ENCODE measurements around the gene SLC2A13.
"Not testable (repeated sequence)": the region's sequence is repeated elsewhere in the genome, so short reads cannot be mapped to it uniquely, and the experiment has no call there.

Gene SLC2A13

GRCh38 chr12:40055228-40055579, 50.7 kb downstream of the SLC2A13 start:
- H3K4me3 ChIP-seq (ENCODE audit: low read length) = no peak overlapping the region
- no peaks in the 10 kb centered on the region for H3K36me3 ChIP-seq (ENCODE audit: control insufficient read depth, insufficient read depth, low read length)
- H3K27ac ChIP-seq (ENCODE audit: low read depth, low read length) = peak overlapping the region; percentile 74

GRCh38 chr12:40054555-40055227, 51.2 kb downstream of the SLC2A13 start:
- peaks cover 6% of the 10 kb centered on the region for H3K4me1 ChIP-seq (ENCODE audit: control insufficient read depth, insufficient read depth, low read length)
- no peak overlapping the region for H3K9ac ChIP-seq (ENCODE audit: low read length)
- H3K4me3 ChIP-seq (ENCODE audit: low read length) = no peak overlapping the region
- H3K27ac ChIP-seq (ENCODE audit: low read depth, low read length) = peak overlapping the region; percentile 74
- no peaks in the 10 kb centered on the region for H3K36me3 ChIP-seq (ENCODE audit: control insufficient read depth, insufficient read depth, low read length)
- no peaks in the 10 kb centered on the region for H3K27me3 ChIP-seq (ENCODE audit: control insufficient read depth, insufficient read depth, low read length)

More at GRCh38 chr12:40055228-40055579, 50.7 kb downstream of the SLC2A13 start:
- no peak overlapping the region for H3K9ac ChIP-seq (ENCODE audit: low read length)
- peaks cover 6% of the 10 kb centered on the region for H3K4me1 ChIP-seq (ENCODE audit: control insufficient read depth, insufficient read depth, low read length)
- no peaks in the 10 kb centered on the region for H3K27me3 ChIP-seq (ENCODE audit: control insufficient read depth, insufficient read depth, low read length)

GRCh38 chr12:40049268-40049667, 56.6 kb downstream of the SLC2A13 start:
- no peaks in the 10 kb centered on the region for H3K36me3 ChIP-seq (ENCODE audit: control insufficient read depth, insufficient read depth, low read length)
- no peaks in the 10 kb centered on the region for H3K27me3 ChIP-seq (ENCODE audit: control insufficient read depth, insufficient read depth, low read length)
- H3K9ac ChIP-seq (ENCODE audit: low read length) = no peak overlapping the region
- no peak overlapping the region for H3K27ac ChIP-seq (ENCODE audit: low read depth, low read length)
- no peaks in the 10 kb centered on the region for H3K4me1 ChIP-seq (ENCODE audit: control insufficient read depth, insufficient read depth, low read length)
- no peak overlapping the region for H3K4me3 ChIP-seq (ENCODE audit: low read length)

- H3K36me3 ChIP-seq (ENCODE audit: control insufficient read depth, insufficient read depth, low read length); H3K4me1 ChIP-seq (ENCODE audit: control insufficient read depth, insufficient read depth, low read length); H3K27me3 ChIP-seq (ENCODE audit: control insufficient read depth, insufficient read depth, low read length); H3K9ac ChIP-seq (ENCODE audit: low read length); H3K27ac ChIP-seq (ENCODE audit: low read depth, low read length); H3K4me3 ChIP-seq (ENCODE audit: low read length): not testable (repeated sequence)
These were observed 58.9 kb downstream of the SLC2A13 start for GRCh38 chr12:40047002-40047401.

- no peaks in the 10 kb centered on the region for H3K4me1 ChIP-seq (ENCODE audit: control insufficient read depth, insufficient read depth, low read length)
- no peak overlapping the region for H3K9ac ChIP-seq (ENCODE audit: low read length)
- H3K27me3 ChIP-seq (ENCODE audit: control insufficient read depth, insufficient read depth, low read length) = no peaks in the 10 kb centered on the region
- H3K36me3 ChIP-seq (ENCODE audit: control insufficient read depth, insufficient read depth, low read length) = no peaks in the 10 kb centered on the region
- H3K27ac ChIP-seq (ENCODE audit: low read depth, low read length) = no peak overlapping the region
- H3K4me3 ChIP-seq (ENCODE audit: low read length) = no peak overlapping the region
These were observed 60.2 kb downstream of the SLC2A13 start for GRCh38 chr12:40045656-40046055.

- H3K27ac ChIP-seq (ENCODE audit: low read depth, low read length) = no peak overlapping the region
- H3K4me1 ChIP-seq (ENCODE audit: control insufficient read depth, insufficient read depth, low read length) = no peaks in the 10 kb centered on the region
These were observed 61.5 kb downstream of the SLC2A13 start for GRCh38 chr12:40044396-40044795.

GRCh38 chr12:40039598-40039997, 66.3 kb downstream of the SLC2A13 start:
- Histone ChIP-seq H3K4me1 (ENCODE audit: control insufficient read depth, insufficient read depth, low read length) (no peaks in the 10 kb centered on the region), H3K27me3 (ENCODE audit: control insufficient read depth, insufficient read depth, low read length) (no peaks in the 10 kb centered on the region), H3K4me3 (ENCODE audit: low read length) (no peak overlapping the region), H3K36me3 (ENCODE audit: control insufficient read depth, insufficient read depth, low read length) (no peaks in the 10 kb centered on the region), H3K27ac (ENCODE audit: low read depth, low read length) (no peak overlapping the region), H3K9ac (ENCODE audit: low read length) (no peak overlapping the region)

More at GRCh38 chr12:40044396-40044795, 61.5 kb downstream of the SLC2A13 start:
- H3K36me3 ChIP-seq (ENCODE audit: control insufficient read depth, insufficient read depth, low read length) = no peaks in the 10 kb centered on the region
- H3K27me3 ChIP-seq (ENCODE audit: control insufficient read depth, insufficient read depth, low read length) = no peaks in the 10 kb centered on the region
- no peak overlapping the region for H3K4me3 ChIP-seq (ENCODE audit: low read length)
- no peak overlapping the region for H3K9ac ChIP-seq (ENCODE audit: low read length)

GRCh38 chr12:40038619-40039018, 67.3 kb downstream of the SLC2A13 start:
- Histone ChIP-seq H3K9ac (ENCODE audit: low read length) (no peak overlapping the region), H3K36me3 (ENCODE audit: control insufficient read depth, insufficient read depth, low read length) (no peaks in the 10 kb centered on the region)

GRCh38 chr12:40034712-40035111, 71.2 kb downstream of the SLC2A13 start:
- no peak overlapping the region for H3K4me3 ChIP-seq (ENCODE audit: low read length)
- H3K27me3 ChIP-seq (ENCODE audit: control insufficient read depth, insufficient read depth, low read length) = no peaks in the 10 kb centered on the region
- no peak overlapping the region for H3K27ac ChIP-seq (ENCODE audit: low read depth, low read length)
- H3K36me3 ChIP-seq (ENCODE audit: control insufficient read depth, insufficient read depth, low read length) = no peaks in the 10 kb centered on the region
- H3K4me1 ChIP-seq (ENCODE audit: control insufficient read depth, insufficient read depth, low read length) = no peaks in the 10 kb centered on the region
- no peak overlapping the region for H3K9ac ChIP-seq (ENCODE audit: low read length)

More at GRCh38 chr12:40038619-40039018, 67.3 kb downstream of the SLC2A13 start:
- no peak overlapping the region for H3K4me3 ChIP-seq (ENCODE audit: low read length)
- no peak overlapping the region for H3K27ac ChIP-seq (ENCODE audit: low read depth, low read length)
- H3K27me3 ChIP-seq (ENCODE audit: control insufficient read depth, insufficient read depth, low read length) = no peaks in the 10 kb centered on the region
- no peaks in the 10 kb centered on the region for H3K4me1 ChIP-seq (ENCODE audit: control insufficient read depth, insufficient read depth, low read length)

- H3K27me3 ChIP-seq (ENCODE audit: control insufficient read depth, insufficient read depth, low read length) = no peaks in the 10 kb centered on the region
- H3K27ac ChIP-seq (ENCODE audit: low read depth, low read length) = no peak overlapping the region
- no peaks in the 10 kb centered on the region for H3K4me1 ChIP-seq (ENCODE audit: control insufficient read depth, insufficient read depth, low read length)
- no peaks in the 10 kb centered on the region for H3K36me3 ChIP-seq (ENCODE audit: control insufficient read depth, insufficient read depth, low read length)
- H3K9ac ChIP-seq (ENCODE audit: low read length) = no peak overlapping the region
- no peak overlapping the region for H3K4me3 ChIP-seq (ENCODE audit: low read length)
These were observed 71.7 kb downstream of the SLC2A13 start for GRCh38 chr12:40034156-40034555.

GRCh38 chr12:40033242-40033630, 72.6 kb downstream of the SLC2A13 start:
- no peak overlapping the region for H3K9ac ChIP-seq (ENCODE audit: low read length)
- H3K4me1 ChIP-seq (ENCODE audit: control insufficient read depth, insufficient read depth, low read length) = no peaks in the 10 kb centered on the region
- H3K27ac ChIP-seq (ENCODE audit: low read depth, low read length) = no peak overlapping the region
- no peaks in the 10 kb centered on the region for H3K36me3 ChIP-seq (ENCODE audit: control insufficient read depth, insufficient read depth, low read length)
- no peak overlapping the region for H3K4me3 ChIP-seq (ENCODE audit: low read length)
- no peaks in the 10 kb centered on the region for H3K27me3 ChIP-seq (ENCODE audit: control insufficient read depth, insufficient read depth, low read length)

GRCh38 chr12:40032433-40033241, 73.2 kb downstream of the SLC2A13 start:
- no peak overlapping the region for H3K4me3 ChIP-seq (ENCODE audit: low read length)

GRCh38 chr12:40031965-40032364, 73.9 kb downstream of the SLC2A13 start:
- H3K27me3 ChIP-seq (ENCODE audit: control insufficient read depth, insufficient read depth, low read length) = no peaks in the 10 kb centered on the region
- H3K27ac ChIP-seq (ENCODE audit: low read depth, low read length) = no peak overlapping the region
- H3K9ac ChIP-seq (ENCODE audit: low read length) = no peak overlapping the region
- no peaks in the 10 kb centered on the region for H3K4me1 ChIP-seq (ENCODE audit: control insufficient read depth, insufficient read depth, low read length)
- no peaks in the 10 kb centered on the region for H3K36me3 ChIP-seq (ENCODE audit: control insufficient read depth, insufficient read depth, low read length)
- no peak overlapping the region for H3K4me3 ChIP-seq (ENCODE audit: low read length)

More at GRCh38 chr12:40032433-40033241, 73.2 kb downstream of the SLC2A13 start:
- Histone ChIP-seq H3K9ac (ENCODE audit: low read length) (no peak overlapping the region), H3K27me3 (ENCODE audit: control insufficient read depth, insufficient read depth, low read length) (no peaks in the 10 kb centered on the region), H3K36me3 (ENCODE audit: control insufficient read depth, insufficient read depth, low read length) (no peaks in the 10 kb centered on the region), H3K27ac (ENCODE audit: low read depth, low read length) (no peak overlapping the region), H3K4me1 (ENCODE audit: control insufficient read depth, insufficient read depth, low read length) (no peaks in the 10 kb centered on the region)

Measured in rectal smooth muscle tissue (tissue), 1 donor.